Effector memory CD8-positive, alpha-beta T cell (primary cell): ENCODE measurements around the gene PRKD1.

Experiments
- ATAC-seq: fragments of 150-1000 bp; cut with Tn5 transposase; replicated peaks from 2 replicates; pipeline ENCODE4 v1.10.0; 2021; ENCODE audit warnings: mild to moderate bottlenecking, moderate library complexity
- DNase-seq, 3 experiments: peaks; one replicate each; pipeline ENCODE4 v3.0.0; 2021
- H3K27ac Mint-ChIP-seq, 2 donors: one replicate each; pipeline ENCODE4 v1.8.0; 2022; ENCODE audit warnings: mild to moderate bottlenecking in 2 of 2, mixed read lengths in 2 of 2, moderate library complexity in 2 of 2
- H3K27me3 Mint-ChIP-seq, 2 donors: one replicate each; pipeline ENCODE4 v1.8.0; 2022; ENCODE audit warnings: mixed read lengths in 2 of 2
- H3K36me3 Mint-ChIP-seq: one replicate; pipeline ENCODE4 v1.8.0; 2022; ENCODE audit warnings: mild to moderate bottlenecking, moderate library complexity, mixed read lengths; ENCODE audit not compliant: insufficient read depth
- H3K4me1 Mint-ChIP-seq, 2 donors: one replicate each; pipeline ENCODE4 v1.8.0; 2022; ENCODE audit warnings: low read depth in 2 of 2, mixed read lengths in 2 of 2
- H3K4me3 Mint-ChIP-seq, 2 donors: one replicate each; pipeline ENCODE4 v1.8.0; 2022; ENCODE audit warnings: mild to moderate bottlenecking in 2 of 2, mixed read lengths in 2 of 2, moderate library complexity in 2 of 2
- H3K9me3 Mint-ChIP-seq, 2 donors: one replicate each; pipeline ENCODE4 v1.8.0; 2022; ENCODE audit warnings: mixed read lengths in 2 of 2

The PRKD1 gene

DNA sequence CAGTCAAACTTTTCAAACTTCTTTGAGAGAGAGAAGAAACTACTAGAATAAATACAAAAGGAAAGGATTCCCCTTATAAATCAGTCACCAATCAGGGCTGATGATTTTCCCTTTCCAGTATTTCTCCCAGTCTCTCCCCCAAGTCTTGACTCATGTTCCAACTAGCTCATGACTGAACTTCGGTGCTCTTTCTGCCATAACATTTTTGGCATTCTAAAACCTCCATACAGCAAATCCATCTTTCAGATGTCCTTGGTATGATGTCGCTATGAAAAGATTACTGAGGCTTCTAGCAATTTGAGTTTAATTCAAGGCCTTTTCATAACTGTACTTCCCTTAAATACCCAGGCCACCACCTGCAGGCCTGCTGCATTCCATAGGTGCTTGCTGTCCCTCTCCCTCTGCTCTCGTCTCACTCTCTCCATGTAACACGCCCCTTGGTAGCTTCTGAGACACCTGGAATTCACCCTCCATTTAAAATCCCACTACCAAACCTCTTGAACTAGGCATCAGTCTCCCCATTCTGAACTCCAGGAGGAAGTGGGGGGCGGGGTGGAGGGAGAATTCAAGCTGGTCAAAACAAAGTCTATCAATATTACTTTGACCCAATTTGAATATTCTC lies 2.4 kb downstream of the PRKD1 start:
- H3K36me3 Mint-ChIP-seq = no peaks in the 10 kb centered on the region
- no peak overlapping the region for H3K4me3 Mint-ChIP-seq
- ATAC-seq (no peak), DNase-seq (no peak)
- H3K27me3 Mint-ChIP-seq = peaks cover 17 to 31% of the 10 kb centered on the region in 2 donors
- H3K27ac Mint-ChIP-seq = no peak overlapping the region
- H3K9me3 Mint-ChIP-seq = peaks cover 13 to 23% of the 10 kb centered on the region in 2 donors
- H3K4me1 Mint-ChIP-seq = peaks cover 5 to 6% of the 10 kb centered on the region in 2 donors

DNA sequence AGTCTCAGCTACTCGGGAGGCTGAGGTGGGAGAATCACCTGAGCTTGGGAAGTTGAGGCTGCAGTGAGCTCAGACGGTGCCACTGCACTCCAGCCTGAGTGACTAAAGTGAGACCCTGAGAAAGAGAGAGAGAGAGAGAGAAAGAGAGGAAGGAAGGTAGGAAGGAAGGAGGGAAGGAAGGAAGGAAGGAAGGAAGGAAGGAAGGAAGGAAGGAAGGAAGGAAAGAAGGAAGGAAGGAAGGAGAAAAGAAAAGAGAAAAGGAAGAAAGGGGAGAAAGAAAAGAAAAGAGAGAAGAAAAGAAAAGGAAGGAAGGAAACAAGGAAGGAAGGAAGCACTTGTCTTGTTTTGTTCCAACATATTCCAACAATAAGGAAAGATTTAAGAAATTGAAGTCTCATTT lies 7.8 kb downstream of the PRKD1 start:
- Mint-ChIP-seq H3K4me1 (no peaks in the 10 kb centered on the region), H3K4me3 (no peak overlapping the region)
- no peak for ATAC-seq

DNA sequence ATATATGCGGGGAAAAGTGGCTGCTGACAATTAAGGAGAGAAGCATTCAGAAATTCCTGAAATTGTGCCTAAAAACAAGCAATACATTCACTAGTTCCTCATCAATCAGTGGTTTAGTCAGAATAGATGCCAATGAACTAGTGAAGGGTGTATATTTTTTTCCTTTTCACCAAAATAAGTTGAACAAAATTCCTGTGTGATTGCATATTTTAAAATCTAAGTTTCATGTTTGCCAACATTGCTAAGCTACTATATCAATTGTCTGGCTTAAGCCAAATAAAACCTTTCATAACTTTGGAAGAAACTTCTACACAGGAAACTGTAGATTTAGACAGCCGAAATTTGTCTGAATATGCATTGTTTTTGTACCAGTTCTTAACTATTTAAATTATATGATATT lies 8.7 kb downstream of the PRKD1 start:
- no peak overlapping the region for H3K27ac Mint-ChIP-seq
- no peak for ATAC-seq
- H3K9me3 Mint-ChIP-seq = no peaks in the 10 kb centered on the region
- no peaks in the 10 kb centered on the region for H3K4me1 Mint-ChIP-seq
- H3K4me3 Mint-ChIP-seq = no peak overlapping the region
- H3K36me3 Mint-ChIP-seq = no peaks in the 10 kb centered on the region
- no peaks in the 10 kb centered on the region for H3K27me3 Mint-ChIP-seq
- no peak for DNase-seq

More for the DNA sequence above, 7.8 kb downstream of the PRKD1 start:
- no peaks in the 10 kb centered on the region for H3K36me3 Mint-ChIP-seq
- DNase-seq = no peak
- no peak overlapping the region for H3K27ac Mint-ChIP-seq
- H3K27me3 Mint-ChIP-seq = no peaks in the 10 kb centered on the region
- no peaks in the 10 kb centered on the region for H3K9me3 Mint-ChIP-seq

DNA sequence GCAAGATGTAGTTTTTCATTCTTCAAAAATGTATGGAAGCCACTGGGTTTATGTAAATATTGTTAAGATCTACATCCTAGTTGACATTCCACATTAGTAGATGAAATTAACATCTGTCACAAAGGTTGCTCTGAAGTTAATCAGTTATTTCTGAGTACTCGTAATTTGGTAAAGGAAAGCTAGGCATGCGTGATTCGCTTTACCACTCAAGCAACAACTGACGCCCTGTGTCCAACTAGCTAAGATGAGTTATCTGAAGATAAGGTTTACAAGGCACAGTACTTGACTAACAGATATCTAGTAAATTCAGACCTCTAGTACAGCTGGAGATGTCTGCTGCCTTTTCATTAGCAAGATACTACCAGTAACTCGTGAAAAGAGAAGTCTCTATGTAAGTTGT lies 14.1 kb downstream of the PRKD1 start:
- no peaks in the 10 kb centered on the region for H3K4me1 Mint-ChIP-seq
- no peaks in the 10 kb centered on the region for H3K27me3 Mint-ChIP-seq
- ATAC-seq (no peak), DNase-seq (no peak)
- no peak overlapping the region for H3K27ac Mint-ChIP-seq
- H3K36me3 Mint-ChIP-seq = no peaks in the 10 kb centered on the region
- peaks cover 0 to 2% of the 10 kb centered on the region in 2 donors for H3K9me3 Mint-ChIP-seq
- H3K4me3 Mint-ChIP-seq = no peak overlapping the region

DNA sequence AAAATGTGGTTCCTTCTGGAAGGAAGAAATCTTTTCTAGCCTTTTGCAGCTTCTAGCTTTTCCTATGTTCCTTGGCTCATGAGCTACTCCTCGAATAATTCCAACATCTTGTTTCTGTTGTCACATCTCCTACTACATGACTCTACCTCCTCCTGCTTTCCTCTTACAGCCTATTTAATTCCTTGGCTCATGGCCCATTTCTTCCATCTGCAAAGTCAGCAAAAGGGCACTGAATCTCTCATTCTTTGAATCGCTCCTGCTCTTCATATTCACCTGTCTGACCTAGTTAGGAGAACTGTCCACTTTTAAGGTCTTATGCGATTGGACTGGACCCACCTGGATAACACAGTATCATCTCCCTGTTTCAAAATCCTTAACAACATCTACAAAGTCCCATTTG lies 15.8 kb downstream of the PRKD1 start:
- ATAC-seq = no peak
- H3K27me3 Mint-ChIP-seq = no peaks in the 10 kb centered on the region
- H3K36me3 Mint-ChIP-seq = no peaks in the 10 kb centered on the region
- no peak overlapping the region for H3K4me3 Mint-ChIP-seq
- H3K4me1 Mint-ChIP-seq = no peaks in the 10 kb centered on the region
- DNase-seq = no peak
- peaks cover 0 to 2% of the 10 kb centered on the region in 2 donors for H3K9me3 Mint-ChIP-seq
- H3K27ac Mint-ChIP-seq = no peak overlapping the region

DNA sequence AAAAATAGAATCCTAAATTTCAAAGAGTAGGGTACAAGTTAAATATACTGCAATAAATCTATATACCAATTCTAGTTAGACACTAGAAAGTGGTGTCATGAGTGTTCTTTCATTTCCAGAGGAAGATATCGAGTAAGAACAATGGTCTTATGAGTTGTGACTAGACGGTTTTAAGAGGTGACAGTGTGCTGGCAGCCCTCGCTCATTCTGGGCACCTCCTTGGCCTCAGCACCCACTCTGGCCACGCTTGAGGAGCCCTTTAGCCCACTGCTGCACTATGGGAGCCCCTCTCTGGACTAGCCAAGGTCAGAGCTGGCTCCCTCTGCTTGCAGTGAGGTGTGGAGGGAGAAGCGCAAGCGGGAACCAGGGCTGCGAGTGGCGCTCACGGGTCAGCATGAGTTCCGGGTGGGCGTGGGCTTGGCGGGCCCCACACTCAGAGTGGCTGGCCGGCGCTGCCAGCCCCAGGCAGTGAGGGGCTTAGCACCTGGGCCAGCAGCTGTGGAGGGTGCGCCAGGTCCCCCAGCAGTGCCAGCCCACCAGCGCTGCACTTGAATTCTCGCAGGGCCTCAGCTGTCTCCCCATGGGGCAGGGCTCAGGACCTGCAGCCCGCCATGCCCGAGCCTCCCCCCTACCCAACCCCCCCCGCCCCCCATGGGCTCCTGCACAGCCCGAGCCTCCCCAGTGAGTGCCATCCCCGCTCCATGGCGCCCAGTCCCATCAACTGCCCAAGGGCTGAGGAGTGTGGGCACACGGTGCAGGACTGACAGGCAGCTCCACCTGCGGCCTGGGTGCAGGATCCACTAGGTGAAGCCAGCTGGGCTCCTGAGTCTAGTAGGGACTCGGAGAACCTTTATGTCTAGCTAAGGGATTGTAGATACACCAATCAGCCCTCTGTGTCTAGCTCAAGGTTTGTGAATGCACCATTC lies 18.7 kb downstream of the PRKD1 start:
- no peak for ATAC-seq
- H3K36me3 Mint-ChIP-seq = no peaks in the 10 kb centered on the region
- H3K4me1 Mint-ChIP-seq = no peaks in the 10 kb centered on the region
- H3K9me3 Mint-ChIP-seq = peaks cover 0 to 2% of the 10 kb centered on the region in 2 donors
- no peak for DNase-seq
- H3K27ac Mint-ChIP-seq = no peak overlapping the region
- no peak overlapping the region for H3K4me3 Mint-ChIP-seq
- H3K27me3 Mint-ChIP-seq = no peaks in the 10 kb centered on the region

DNA sequence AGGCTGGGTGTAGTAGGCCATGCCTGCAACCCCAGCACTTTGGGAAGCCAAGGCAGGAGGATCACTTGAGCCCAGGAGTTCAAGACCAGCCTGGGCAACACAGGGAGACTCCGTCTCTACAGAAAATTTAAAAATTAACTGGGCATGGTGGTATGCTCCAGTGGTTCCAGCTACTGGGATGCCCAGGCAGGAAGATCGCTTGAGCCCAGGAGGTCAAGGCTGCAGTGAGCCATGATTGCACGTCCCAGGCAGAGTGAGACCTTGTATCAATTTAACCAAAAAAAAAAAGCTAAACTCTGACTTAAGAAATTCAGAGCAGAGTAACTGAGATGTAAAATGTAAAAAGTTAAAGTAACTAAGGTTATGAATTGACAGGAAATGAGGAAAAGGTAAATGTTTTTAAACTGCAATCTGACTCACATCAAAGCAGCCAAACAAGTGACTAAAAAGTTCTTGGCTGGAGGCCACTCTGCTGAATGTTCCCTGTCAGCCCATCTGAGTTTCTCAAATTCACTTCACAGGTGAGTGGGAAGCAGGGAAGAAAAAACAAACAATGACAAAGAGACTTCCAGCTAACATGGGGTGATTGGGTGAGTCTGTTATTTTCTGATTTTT lies 21.3 kb downstream of the PRKD1 start:
- ATAC-seq (no peak), DNase-seq (no peak)
- H3K4me1 Mint-ChIP-seq = no peaks in the 10 kb centered on the region
- H3K27ac Mint-ChIP-seq = no peak overlapping the region
- H3K36me3 Mint-ChIP-seq = no peaks in the 10 kb centered on the region
- H3K27me3 Mint-ChIP-seq = no peaks in the 10 kb centered on the region
- no peaks in the 10 kb centered on the region for H3K9me3 Mint-ChIP-seq
- no peak overlapping the region for H3K4me3 Mint-ChIP-seq

DNA sequence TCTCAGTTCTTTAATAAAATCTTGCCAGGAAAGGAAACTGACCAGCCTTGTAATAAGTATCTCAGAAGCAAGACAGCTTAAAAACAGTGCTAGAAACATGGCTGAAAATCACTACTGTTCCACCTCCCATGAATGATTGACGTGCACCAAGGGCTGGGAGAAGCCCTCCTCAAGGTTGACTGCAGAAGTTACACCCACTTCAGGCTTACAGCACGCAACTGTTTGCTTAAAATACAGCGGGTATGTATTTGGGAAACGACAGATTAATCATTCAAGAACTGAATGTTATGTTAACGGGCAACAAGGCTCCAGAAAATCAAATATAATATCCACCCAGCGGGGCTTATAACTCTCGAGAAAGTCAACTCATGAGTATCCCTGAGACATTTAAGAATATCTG lies 22.1 kb downstream of the PRKD1 start:
- no peak overlapping the region for H3K4me3 Mint-ChIP-seq
- H3K9me3 Mint-ChIP-seq = peaks cover 0 to 2% of the 10 kb centered on the region in 2 donors
- H3K27me3 Mint-ChIP-seq = no peaks in the 10 kb centered on the region
- H3K27ac Mint-ChIP-seq = no peak overlapping the region
- H3K4me1 Mint-ChIP-seq = no peaks in the 10 kb centered on the region
- DNase-seq (no peak), ATAC-seq (no peak)
- H3K36me3 Mint-ChIP-seq = no peaks in the 10 kb centered on the region

DNA sequence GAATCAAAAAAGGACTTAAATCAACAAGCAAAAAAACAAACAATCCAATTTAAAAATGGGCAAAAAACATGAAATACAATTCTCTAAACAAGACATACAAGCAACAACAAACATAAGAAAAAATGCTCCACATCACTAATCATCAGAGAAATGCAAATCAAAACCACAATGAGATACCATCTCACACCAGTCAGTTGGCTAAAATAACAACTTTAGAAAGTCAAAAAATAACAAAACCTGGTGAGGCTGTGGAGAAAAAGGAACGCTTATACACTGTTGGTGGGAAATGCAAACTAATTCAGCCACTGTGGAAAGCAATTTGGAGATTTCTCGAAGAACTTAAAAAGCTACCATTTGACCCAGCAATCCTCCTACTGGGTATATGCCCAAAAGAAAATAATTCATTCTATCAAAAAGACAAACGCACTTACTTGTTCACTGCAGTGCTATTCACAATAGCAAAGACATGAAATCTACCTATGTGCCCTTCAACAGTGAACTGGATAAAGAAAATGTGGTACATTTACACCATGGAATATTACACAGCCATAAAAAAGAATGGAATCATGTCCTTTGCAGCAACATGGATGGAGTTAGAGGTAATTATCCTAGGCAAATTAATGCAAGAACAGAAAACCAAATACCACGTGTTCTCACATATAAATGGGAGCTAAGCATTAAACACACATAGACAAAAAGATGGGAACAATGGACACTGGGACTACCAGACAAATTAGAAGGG lies 26.9 kb downstream of the PRKD1 start:
- Mint-ChIP-seq H3K4me3 (no peak overlapping the region), H3K36me3 (no peaks in the 10 kb centered on the region), H3K27ac (no peak overlapping the region), H3K9me3 (peaks cover 2% of the 10 kb centered on the region in 2 donors), H3K4me1 (no peaks in the 10 kb centered on the region), H3K27me3 (no peaks in the 10 kb centered on the region)
- DNase-seq (no peak), ATAC-seq (no peak)

DNA sequence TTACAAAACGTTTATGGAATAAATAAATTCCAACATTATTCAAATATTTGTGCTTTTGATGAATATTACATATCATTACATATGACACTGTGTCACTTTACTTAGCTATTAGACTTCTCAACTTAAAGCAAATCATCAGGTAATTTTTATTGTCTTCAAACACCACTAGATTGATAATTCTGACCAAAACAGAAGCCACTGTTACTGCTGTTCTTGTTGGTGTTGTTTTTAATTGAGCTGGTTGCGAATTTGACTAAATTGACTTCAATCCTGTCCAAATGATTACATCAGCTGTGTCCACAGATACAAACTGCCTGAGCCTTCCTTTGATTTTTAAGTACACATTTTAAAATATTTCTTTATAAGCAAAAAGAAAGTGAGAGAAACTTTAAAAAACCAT lies 29.2 kb downstream of the PRKD1 start:
- Mint-ChIP-seq H3K4me1 (no peaks in the 10 kb centered on the region), H3K27ac (no peak overlapping the region), H3K4me3 (no peak overlapping the region), H3K27me3 (no peaks in the 10 kb centered on the region), H3K9me3 (peaks cover 10 to 17% of the 10 kb centered on the region in 2 donors), H3K36me3 (no peaks in the 10 kb centered on the region)
- DNase-seq (no peak), ATAC-seq (no peak)

DNA sequence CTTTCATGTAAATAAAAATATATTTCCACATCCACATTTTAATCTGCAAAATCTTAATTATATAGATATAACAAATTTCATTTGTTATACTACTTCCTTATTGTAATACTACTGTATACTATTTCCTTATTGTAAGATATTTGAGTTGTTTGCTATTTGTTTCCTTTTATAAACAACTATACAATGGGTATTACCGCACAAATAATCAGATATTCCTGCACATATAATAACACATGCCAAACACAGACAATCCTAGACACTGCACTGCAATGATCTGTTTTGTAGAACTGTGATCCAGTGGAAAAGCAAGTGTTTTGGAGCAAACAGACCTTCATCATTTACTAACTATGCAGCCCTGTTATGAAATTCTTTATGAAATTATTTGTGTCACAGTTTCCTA lies 30.5 kb downstream of the PRKD1 start:
- H3K27ac Mint-ChIP-seq = no peak overlapping the region
- no peaks in the 10 kb centered on the region for H3K36me3 Mint-ChIP-seq
- ATAC-seq (no peak), DNase-seq (no peak)
- H3K4me1 Mint-ChIP-seq = no peaks in the 10 kb centered on the region
- H3K27me3 Mint-ChIP-seq = no peaks in the 10 kb centered on the region
- no peak overlapping the region for H3K4me3 Mint-ChIP-seq
- peaks cover 10 to 17% of the 10 kb centered on the region in 2 donors for H3K9me3 Mint-ChIP-seq

DNA sequence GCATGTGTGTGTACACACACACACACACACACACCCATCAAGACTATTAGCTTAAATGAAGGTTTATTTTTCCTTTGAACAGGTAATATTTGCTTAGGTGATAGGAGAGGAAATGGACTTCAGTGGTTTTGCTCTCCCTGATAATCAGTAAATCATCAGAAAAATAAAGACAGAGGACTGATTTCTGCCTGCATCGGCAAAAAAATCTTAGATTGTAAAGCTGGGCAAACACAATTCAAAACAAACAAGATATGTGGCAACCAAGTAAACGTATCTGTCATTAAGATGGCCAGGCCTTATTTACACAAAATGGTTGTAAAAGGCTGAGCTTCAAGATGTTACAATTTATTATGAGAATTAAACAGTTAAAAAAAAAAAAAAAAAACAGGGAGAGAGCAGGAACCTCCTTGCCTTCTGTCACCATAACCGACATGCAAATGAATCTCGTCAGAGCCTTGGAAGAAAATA lies 31.3 kb downstream of the PRKD1 start:
- ATAC-seq (no peak), DNase-seq (no peak)
- Mint-ChIP-seq H3K27me3 (no peaks in the 10 kb centered on the region), H3K4me1 (no peaks in the 10 kb centered on the region), H3K27ac (no peak overlapping the region), H3K4me3 (no peak overlapping the region), H3K36me3 (no peaks in the 10 kb centered on the region), H3K9me3 (peaks cover 14 to 17% of the 10 kb centered on the region in 2 donors)

DNA sequence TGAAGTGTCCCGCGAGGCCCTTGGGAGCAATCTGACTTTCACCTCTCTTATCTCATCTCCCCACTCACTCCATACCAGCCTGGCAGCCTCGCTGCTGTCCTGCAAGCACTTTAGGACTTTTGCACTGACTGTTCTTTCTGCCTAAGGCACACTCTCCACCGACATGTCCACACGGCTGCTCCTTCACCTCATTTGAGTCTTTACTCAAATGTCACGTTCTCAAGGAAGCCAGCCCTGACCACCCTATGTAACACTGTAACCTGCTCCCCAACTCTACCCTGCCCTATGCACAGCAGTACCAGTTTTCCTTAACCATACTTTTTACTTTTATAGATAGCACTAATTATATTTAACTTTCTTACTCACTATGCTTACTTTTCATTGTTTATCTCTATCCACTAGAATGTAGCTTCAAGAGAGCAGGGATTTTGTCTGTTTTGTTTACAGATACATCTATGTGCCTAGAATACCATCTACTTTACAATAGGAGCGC lies 32.0 kb downstream of the PRKD1 start:
- Mint-ChIP-seq H3K27ac (no peak overlapping the region), H3K27me3 (no peaks in the 10 kb centered on the region), H3K4me3 (no peak overlapping the region), H3K9me3 (peaks cover 12 to 17% of the 10 kb centered on the region in 2 donors), H3K4me1 (no peaks in the 10 kb centered on the region), H3K36me3 (no peaks in the 10 kb centered on the region)
- DNase-seq (no peak), ATAC-seq (no peak)
